ENCODE measurements around the gene TACSTD2.

DNA sequence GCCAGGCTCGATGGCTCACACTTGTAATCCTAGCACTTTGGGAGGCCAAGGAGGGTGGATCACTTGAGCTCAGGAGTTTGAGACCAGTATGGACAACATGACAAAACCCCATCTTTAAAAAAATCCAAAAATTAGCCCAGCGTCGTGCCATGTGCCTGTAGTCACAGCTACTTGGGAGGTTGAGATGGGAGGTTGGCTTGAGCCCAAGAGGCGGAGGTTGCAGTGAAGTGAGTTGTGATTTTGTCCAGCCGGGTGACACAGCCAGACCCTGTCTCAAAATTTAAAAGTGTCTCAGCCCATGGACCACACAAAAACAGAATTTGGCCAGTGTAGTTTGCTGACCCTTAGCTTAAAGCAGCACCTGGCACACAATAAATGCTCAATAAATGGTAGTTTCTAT lies 11.3 kb upstream of the TACSTD2 start:
- TF ChIP-seq, protein P1, sequence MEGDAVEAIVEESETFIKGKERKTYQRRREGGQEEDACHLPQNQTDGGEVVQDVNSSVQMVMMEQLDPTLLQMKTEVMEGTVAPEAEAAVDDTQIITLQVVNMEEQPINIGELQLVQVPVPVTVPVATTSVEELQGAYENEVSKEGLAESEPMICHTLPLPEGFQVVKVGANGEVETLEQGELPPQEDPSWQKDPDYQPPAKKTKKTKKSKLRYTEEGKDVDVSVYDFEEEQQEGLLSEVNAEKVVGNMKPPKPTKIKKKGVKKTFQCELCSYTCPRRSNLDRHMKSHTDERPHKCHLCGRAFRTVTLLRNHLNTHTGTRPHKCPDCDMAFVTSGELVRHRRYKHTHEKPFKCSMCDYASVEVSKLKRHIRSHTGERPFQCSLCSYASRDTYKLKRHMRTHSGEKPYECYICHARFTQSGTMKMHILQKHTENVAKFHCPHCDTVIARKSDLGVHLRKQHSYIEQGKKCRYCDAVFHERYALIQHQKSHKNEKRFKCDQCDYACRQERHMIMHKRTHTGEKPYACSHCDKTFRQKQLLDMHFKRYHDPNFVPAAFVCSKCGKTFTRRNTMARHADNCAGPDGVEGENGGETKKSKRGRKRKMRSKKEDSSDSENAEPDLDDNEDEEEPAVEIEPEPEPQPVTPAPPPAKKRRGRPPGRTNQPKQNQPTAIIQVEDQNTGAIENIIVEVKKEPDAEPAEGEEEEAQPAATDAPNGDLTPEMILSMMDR (conservative IDR thresholded peaks at IDR 0.05; ENCODE audit: low read length) = no peak
- no peak for TF ChIP-seq EZH2phosphoT487 (IDR thresholded peaks at IDR 0.05; ENCODE audit: borderline replicate concordance, low read depth, low read length)
